Measurements from ENCODE around the gene SOX5.

Gene SOX5

GRCh38 chr12:23555180-23555824 is 394.2 kb downstream of the SOX5 start:
- no peak overlapping the region for H3K9ac ChIP-seq (ENCODE audit: low read depth, low read length, poor library complexity, severe bottlenecking)
- H3K36me3 ChIP-seq (ENCODE audit: insufficient read depth, low read length) = no peaks in the 10 kb centered on the region
- TF ChIP-seq EZH2phosphoT487 (IDR thresholded peaks at IDR 0.05; ENCODE audit: borderline replicate concordance) (no peak), CTCF (conservative IDR thresholded peaks at IDR 0.05; ENCODE audit: low read length) (no peak)
- no peaks in the 10 kb centered on the region for H3K4me1 ChIP-seq (ENCODE audit: insufficient read depth, low read length, poor library complexity, severe bottlenecking)
- no peaks in the 10 kb centered on the region for H3K9me3 ChIP-seq (ENCODE audit: insufficient read depth, low read depth, low read length)
- H4K20me1 ChIP-seq (ENCODE audit: insufficient read depth, low read length, poor library complexity, severe bottlenecking) = no peaks in the 10 kb centered on the region
- no peaks in the 10 kb centered on the region for H3F3A ChIP-seq (ENCODE audit: low read depth)
- H3K9me2 ChIP-seq (replicated peaks; ENCODE audit: low read depth, low read length) = no peaks in the 10 kb centered on the region
- H3K4me3 ChIP-seq (ENCODE audit: low read length, poor library complexity, severe bottlenecking) = no peak overlapping the region
- no peak overlapping the region for H2AFZ ChIP-seq (ENCODE audit: low read length)
- no peaks in the 10 kb centered on the region for H3K27me3 ChIP-seq (ENCODE audit: insufficient read depth, low read length, poor library complexity, severe bottlenecking)
- H3K79me2 ChIP-seq (ENCODE audit: insufficient read depth, low read length) = no peaks in the 10 kb centered on the region
- H3K4me2 ChIP-seq (ENCODE audit: low read depth, low read length, poor library complexity, severe bottlenecking) = no peak overlapping the region

- Histone ChIP-seq H3K4me3 (ENCODE audit: low read length, poor library complexity, severe bottlenecking) (no peak overlapping the region), H3K36me3 (ENCODE audit: insufficient read depth, low read length) (no peaks in the 10 kb centered on the region), H3K79me2 (ENCODE audit: insufficient read depth, low read length) (no peaks in the 10 kb centered on the region), H3K9me2 (replicated peaks; ENCODE audit: low read depth, low read length) (no peaks in the 10 kb centered on the region), H3K4me1 (ENCODE audit: insufficient read depth, low read length, poor library complexity, severe bottlenecking) (no peaks in the 10 kb centered on the region), H2AFZ (ENCODE audit: low read length) (no peak overlapping the region), H3F3A (ENCODE audit: low read depth) (no peaks in the 10 kb centered on the region), H3K27me3 (ENCODE audit: insufficient read depth, low read length, poor library complexity, severe bottlenecking) (no peaks in the 10 kb centered on the region), H3K9me3 (ENCODE audit: insufficient read depth, low read depth, low read length) (no peaks in the 10 kb centered on the region), H4K20me1 (ENCODE audit: insufficient read depth, low read length, poor library complexity, severe bottlenecking) (no peaks in the 10 kb centered on the region), H3K4me2 (ENCODE audit: low read depth, low read length, poor library complexity, severe bottlenecking) (no peak overlapping the region), H3K9ac (ENCODE audit: low read depth, low read length, poor library complexity, severe bottlenecking) (no peak overlapping the region)
- TF ChIP-seq CTCF (conservative IDR thresholded peaks at IDR 0.05; ENCODE audit: low read length) (no peak), EZH2phosphoT487 (IDR thresholded peaks at IDR 0.05; ENCODE audit: borderline replicate concordance) (no peak)
These were observed 397.1 kb downstream of the SOX5 start for GRCh38 chr12:23552417-23552816.

GRCh38 chr12:23550753-23551152 is 398.7 kb downstream of the SOX5 start:
- Histone ChIP-seq H3K9ac (ENCODE audit: low read depth, low read length, poor library complexity, severe bottlenecking) (no peak overlapping the region), H3K4me2 (ENCODE audit: low read depth, low read length, poor library complexity, severe bottlenecking) (no peak overlapping the region), H3K79me2 (ENCODE audit: insufficient read depth, low read length) (no peaks in the 10 kb centered on the region), H2AFZ (ENCODE audit: low read length) (no peak overlapping the region), H3K9me3 (ENCODE audit: insufficient read depth, low read depth, low read length) (no peaks in the 10 kb centered on the region), H3K9me2 (replicated peaks; ENCODE audit: low read depth, low read length) (no peaks in the 10 kb centered on the region), H3K36me3 (ENCODE audit: insufficient read depth, low read length) (no peaks in the 10 kb centered on the region), H3K4me3 (ENCODE audit: low read length, poor library complexity, severe bottlenecking) (no peak overlapping the region), H3F3A (ENCODE audit: low read depth) (no peaks in the 10 kb centered on the region), H3K4me1 (ENCODE audit: insufficient read depth, low read length, poor library complexity, severe bottlenecking) (no peaks in the 10 kb centered on the region), H3K27me3 (ENCODE audit: insufficient read depth, low read length, poor library complexity, severe bottlenecking) (no peaks in the 10 kb centered on the region), H4K20me1 (ENCODE audit: insufficient read depth, low read length, poor library complexity, severe bottlenecking) (no peaks in the 10 kb centered on the region)
- no peak for TF ChIP-seq CTCF (conservative IDR thresholded peaks at IDR 0.05; ENCODE audit: low read length)
- TF ChIP-seq EZH2phosphoT487 (IDR thresholded peaks at IDR 0.05; ENCODE audit: borderline replicate concordance) = no peak
